Activated CD8-positive, alpha-beta T cell treated with anti-CD3 and anti-CD28 coated beads for 36 hours (primary cell): Measurements from ENCODE around the gene SLFNL1. TPM values are rescaled to one million over a fixed set of nuclear protein-coding genes. Genes with fewer than 3 reads are reported as not detected.

ENCODE experiments used
- ATAC-seq: fragments of 200-7000 bp; cut with Tn5 transposase; one replicate; pipeline ENCODE4 v1.10.0; 2021; ENCODE audit warnings: mild to moderate bottlenecking, moderate library complexity
- CTCF ChIA-PET: fragments of 350-600 bp; sonication (Branson Sonifier 250); formaldehyde crosslinking; loops from one replicate; lab custom pipeline; 2021; ENCODE audit warnings: antibody characterized with exemption; lab: Charles Lee
- POLR2A ChIA-PET: fragments of 350-600 bp; sonication (Branson Sonifier 250); formaldehyde crosslinking; loops from one replicate; lab custom pipeline; 2021; ENCODE audit warnings: antibody characterized with exemption; lab: Charles Lee
- DNase-seq: peaks from one replicate; pipeline ENCODE4 v3.0.0-alpha.2; 2020
- H3K27ac Mint-ChIP-seq: one replicate; pipeline ENCODE4 v1.8.0; 2021; ENCODE audit warnings: mild to moderate bottlenecking, mixed read lengths
- H3K27me3 Mint-ChIP-seq: one replicate; pipeline ENCODE4 v1.8.0; 2021; ENCODE audit warnings: mixed read lengths
- H3K36me3 Mint-ChIP-seq: one replicate; pipeline ENCODE4 v1.8.0; 2021; ENCODE audit warnings: low read depth, mixed read lengths
- H3K4me1 Mint-ChIP-seq: one replicate; pipeline ENCODE4 v1.8.0; 2021; ENCODE audit warnings: low read depth, mixed read lengths
- H3K4me3 Mint-ChIP-seq: one replicate; pipeline ENCODE4 v1.8.0; 2021; ENCODE audit warnings: mild to moderate bottlenecking, moderate library complexity, mixed read lengths
- H3K9me3 Mint-ChIP-seq: one replicate; pipeline ENCODE4 v1.8.0; 2021; ENCODE audit warnings: mixed read lengths
- CTCF ChIP-seq: fragments of 200-600 bp; IDR thresholded peaks from one replicate; pipeline ENCODE4 v1.8.0; 2022; ENCODE audit warnings: antibody characterized with exemption, mild to moderate bottlenecking
- intact Hi-C: fragments of 100-400 bp; cut with micrococcal nuclease; formaldehyde crosslinking; loops from one replicate; pipeline ENCODE4 v1.10.0; 2022
- total RNA-seq, 2 experiments: library from RNA; stranded (reverse); gene quantifications; one replicate each; pipeline ENCODE4 v1.2.3, GENCODE V29; 2021

The SLFNL1 gene
- total RNA-seq, 2 experiments from 2014 or later: 0.22 to 0.25 TPM

GRCh38 chr1:40989066-40989465 is 32.5 kb downstream of the SLFNL1 start:
- Mint-ChIP-seq H3K27me3 (no peaks in the 10 kb centered on the region), H3K9me3 (no peaks in the 10 kb centered on the region), H3K27ac (no peak overlapping the region), H3K36me3 (peaks cover 89% of the 10 kb centered on the region), H3K4me1 (peaks cover 24% of the 10 kb centered on the region), H3K4me3 (no peak overlapping the region)
- intact Hi-C loops: no loop called here
- ChIA-PET CTCF (interaction anchor here (1.0 to 1.3 kb wide), 2 partner anchors 12 to 15 kb away, joined by 3 read pairs; no protein-coding TSS in a partner anchor), POLR2A (interaction anchor here (1.4 to 3.3 kb wide), 2 partner anchors 9 to 14 kb away, joined by 4 to 20 read pairs; no protein-coding TSS in a partner anchor)
- ATAC-seq (no peak), DNase-seq (no peak)
- no peak for TF ChIP-seq CTCF

GRCh38 chr1:40988280-40988679 is 33.2 kb downstream of the SLFNL1 start:
- ATAC-seq: no peak
- H3K36me3 Mint-ChIP-seq: peaks cover 90% of the 10 kb centered on the region
- no peaks in the 10 kb centered on the region for H3K9me3 Mint-ChIP-seq
- intact Hi-C loops: no loop called here
- DNase-seq: no peak
- H3K4me3 Mint-ChIP-seq: no peak overlapping the region
- TF ChIP-seq CTCF: no peak
- H3K27ac Mint-ChIP-seq: no peak overlapping the region
- H3K27me3 Mint-ChIP-seq: no peaks in the 10 kb centered on the region
- ChIA-PET POLR2A (interaction anchor here (1.4 to 7.4 kb wide), 2 partner anchors 8 to 15 kb away, joined by 4 to 67 read pairs; no protein-coding TSS in a partner anchor), CTCF (interaction anchor here (1.0 kb wide), 1 partner anchor 15 kb away, joined by 3 read pairs; no protein-coding TSS in a partner anchor)
- H3K4me1 Mint-ChIP-seq: peaks cover 31% of the 10 kb centered on the region

GRCh38 chr1:40987439-40988276 is 33.9 kb downstream of the SLFNL1 start:
- Mint-ChIP-seq H3K27ac (no peak overlapping the region), H3K4me1 (peaks cover 37% of the 10 kb centered on the region), H3K9me3 (no peaks in the 10 kb centered on the region), H3K27me3 (no peaks in the 10 kb centered on the region), H3K4me3 (no peak overlapping the region), H3K36me3 (peaks cover 95% of the 10 kb centered on the region)
- intact Hi-C loops: no loop called here
- no peak for DNase-seq
- no peak for ATAC-seq
- CTCF ChIA-PET: interaction anchor here (1.0 kb wide), 1 partner anchor 16 kb away, joined by 3 read pairs; no protein-coding TSS in a partner anchor
- TF ChIP-seq CTCF: no peak
- POLR2A ChIA-PET: interaction anchor here (0.6 to 7.4 kb wide), 3 partner anchors 9 to 84 kb away, joined by 3 to 67 read pairs (median 16); no protein-coding TSS in a partner anchor

DNA sequence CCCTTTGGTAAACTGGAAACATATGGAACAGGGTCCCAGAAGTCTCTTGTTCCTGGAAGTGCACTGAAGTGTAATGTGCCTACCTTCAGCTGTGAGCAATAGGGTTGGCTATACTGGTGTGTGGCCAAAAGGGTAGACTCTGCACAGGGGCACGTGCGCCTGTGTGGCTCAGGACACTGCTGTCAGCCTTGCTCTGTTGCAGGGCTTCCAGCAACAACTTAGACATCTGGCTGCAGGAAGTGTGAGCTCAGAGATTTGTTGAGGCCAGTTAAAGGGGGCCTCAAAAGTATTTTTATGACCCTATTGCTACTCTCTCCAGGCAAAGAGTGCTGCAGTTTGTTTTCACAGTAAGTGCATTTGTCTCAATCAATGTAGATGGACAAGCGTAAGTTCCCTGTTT is 34.6 kb downstream of the SLFNL1 start:
- CTCF ChIA-PET: no interaction called here
- ATAC-seq: no peak
- intact Hi-C loops: no loop called here
- Mint-ChIP-seq H3K4me1 (peaks cover 44% of the 10 kb centered on the region), H3K36me3 (peaks cover 97% of the 10 kb centered on the region), H3K9me3 (no peaks in the 10 kb centered on the region), H3K27ac (no peak overlapping the region), H3K4me3 (no peak overlapping the region), H3K27me3 (no peaks in the 10 kb centered on the region)
- POLR2A ChIA-PET: interaction anchor here (0.6 to 7.4 kb wide), 4 partner anchors 9 to 84 kb away, joined by 3 to 67 read pairs (median 10); no protein-coding TSS in a partner anchor
- no peak for TF ChIP-seq CTCF
- DNase-seq: no peak
